HG03439 (cell line): Measurements from ENCODE around the gene TNS3.

ENCODE experiments used
- ATAC-seq: cut with Tn5 transposase; IDR thresholded peaks from one replicate; pipeline ENCODE4 v1.9.1; 2021; ENCODE audit warnings: mild to moderate bottlenecking, moderate library complexity; ENCODE audit not compliant: unreplicated experiment

Gene TNS3

DNA sequence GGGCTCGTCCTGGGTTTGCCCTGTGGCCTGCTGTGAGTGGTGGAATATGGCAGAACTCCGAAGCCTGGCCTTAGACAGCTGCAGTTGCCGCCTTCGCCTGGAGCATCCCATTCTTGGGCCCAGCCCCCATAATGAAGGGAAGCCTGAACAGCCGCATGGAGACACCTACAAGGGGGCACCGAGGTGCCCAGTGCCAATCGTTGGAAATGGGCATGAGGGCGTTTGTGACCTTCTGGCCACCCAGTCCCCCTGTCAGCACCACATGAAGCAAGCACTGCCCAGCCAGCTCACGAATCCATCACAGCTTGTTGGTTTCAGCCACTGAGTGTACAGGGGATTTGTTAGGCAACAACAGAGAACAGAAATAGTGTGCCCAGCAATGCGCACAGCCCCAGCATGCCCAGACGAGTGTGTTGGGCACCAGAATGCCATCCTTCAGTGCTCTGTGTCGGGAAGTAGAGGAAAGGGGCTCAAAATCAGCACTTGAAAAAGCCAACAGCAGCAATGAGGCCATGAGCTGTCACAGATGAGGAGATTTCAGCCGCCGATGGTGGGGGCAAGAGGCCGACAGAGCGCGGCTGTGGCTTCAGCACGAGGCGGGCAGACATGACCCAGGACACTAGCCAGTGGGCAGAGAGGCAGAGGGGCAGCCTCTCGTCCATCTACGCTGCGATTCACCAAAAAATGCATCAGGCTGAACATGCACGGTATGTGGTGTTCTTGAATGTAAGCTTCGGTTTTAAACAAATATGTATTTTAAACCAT lies 91.2 kb downstream of the TNS3 start:
- ATAC-seq, result no peak

DNA sequence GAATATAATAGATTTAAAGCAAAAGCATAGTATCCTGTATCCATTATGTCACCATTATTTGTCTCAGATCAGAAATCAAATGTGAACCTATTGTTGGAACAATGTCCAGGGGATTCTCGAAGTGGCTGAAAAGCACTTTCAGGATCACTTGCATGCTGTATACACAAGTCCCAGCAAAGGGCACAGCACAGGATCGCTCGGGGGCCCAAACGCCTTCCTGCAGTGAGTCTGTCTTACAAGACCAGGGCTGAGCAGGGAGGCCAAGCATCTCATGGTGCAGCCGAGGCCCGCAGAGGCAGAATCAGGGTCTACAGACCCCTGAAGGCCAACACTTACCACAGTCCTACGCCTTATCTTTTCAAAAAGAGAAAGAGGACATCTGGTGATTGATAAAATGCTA lies 92.3 kb downstream of the TNS3 start:
- ATAC-seq, result no peak

DNA sequence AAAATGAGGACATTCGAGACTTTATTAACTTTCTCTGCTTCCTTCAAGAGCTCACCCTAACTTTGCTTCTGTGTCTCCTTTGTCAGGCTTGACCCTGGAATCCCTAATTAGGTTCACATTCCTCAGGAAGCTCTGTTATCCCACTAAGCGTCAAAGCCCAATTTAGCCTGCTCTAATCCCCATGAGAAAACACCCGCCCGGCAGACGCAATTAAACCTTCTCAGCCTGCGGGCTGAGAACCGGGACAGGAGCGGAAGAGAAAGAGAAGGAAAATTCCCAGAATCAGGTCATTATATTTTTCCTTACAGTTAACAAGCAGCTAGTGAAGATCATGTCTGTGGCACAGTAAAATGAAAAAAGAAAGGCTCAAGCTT lies 93.0 kb downstream of the TNS3 start:
- ATAC-seq, result no peak

DNA sequence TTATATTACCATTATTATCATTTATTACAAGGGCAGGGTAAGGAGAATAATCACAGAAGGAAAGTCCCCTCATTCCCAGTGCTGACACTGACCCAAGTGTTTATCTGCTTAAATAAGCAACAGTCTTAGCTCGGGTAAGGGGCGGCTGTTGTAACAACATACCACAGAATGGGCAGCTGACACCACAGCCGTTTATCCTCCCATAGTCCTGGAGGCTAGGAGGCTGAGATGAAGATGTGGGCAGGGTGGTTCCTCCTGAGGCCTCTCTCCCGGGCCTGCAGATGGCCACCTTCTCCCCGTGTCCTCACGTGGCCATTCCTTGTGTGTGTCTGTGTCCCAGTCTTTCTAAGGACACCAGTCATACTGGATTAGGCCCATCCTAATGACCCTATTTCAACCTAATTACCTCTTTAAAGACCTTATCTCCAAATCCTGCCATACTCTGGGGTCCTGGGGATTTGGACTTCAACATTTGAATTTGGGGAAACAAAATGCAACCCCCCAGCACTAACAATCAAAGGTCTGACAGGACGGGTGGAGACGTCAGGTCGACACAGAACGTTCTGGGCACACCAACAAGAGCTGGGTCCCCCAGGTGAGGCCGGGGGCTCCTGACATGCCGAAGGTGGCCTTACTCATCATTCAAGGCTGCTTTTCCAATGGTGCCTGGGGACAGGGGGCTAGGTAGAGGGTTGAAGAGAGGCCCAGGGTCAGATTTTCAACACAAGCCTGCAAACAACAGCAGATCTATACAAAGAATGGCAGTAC lies 93.5 kb downstream of the TNS3 start:
- no peak for ATAC-seq

DNA sequence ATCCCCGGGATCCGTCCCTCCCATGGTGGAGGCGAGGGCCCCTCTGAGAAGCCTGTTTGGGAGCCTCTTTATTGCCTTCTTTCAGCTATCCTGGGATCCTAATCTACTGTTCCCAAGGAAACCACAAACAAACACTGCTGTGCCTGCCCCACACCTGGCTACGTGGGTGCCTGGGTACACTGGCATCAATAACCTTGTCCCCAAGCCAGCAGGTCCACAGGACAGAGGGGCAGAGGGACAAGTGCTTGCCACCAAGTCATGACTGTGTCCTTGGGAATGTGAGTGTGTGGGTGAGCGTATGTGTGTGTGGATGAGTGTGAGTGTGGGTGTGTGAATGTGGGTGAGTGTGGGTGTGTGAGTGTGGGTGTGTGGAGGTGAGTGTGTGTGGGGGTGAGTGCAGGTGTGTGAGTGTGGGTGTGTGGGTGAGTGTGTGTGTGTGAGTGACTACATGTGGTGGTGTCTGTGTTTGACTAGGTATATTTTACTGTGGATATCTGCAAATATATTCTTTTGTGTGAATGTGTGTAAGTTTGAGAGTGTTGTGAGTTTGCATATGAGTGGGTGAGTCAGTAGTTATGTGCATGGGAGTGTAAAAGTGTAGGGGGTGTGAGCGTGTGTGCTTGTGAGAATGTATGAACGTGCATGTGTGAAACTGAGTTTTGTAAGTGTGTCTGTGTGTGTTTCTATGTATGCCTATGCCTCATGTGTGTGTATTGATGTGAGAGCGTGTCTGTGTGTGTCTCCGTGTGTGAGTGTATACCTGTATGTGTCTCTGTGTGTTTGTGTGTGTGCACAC lies 96.1 kb downstream of the TNS3 start:
- no peak for ATAC-seq

DNA sequence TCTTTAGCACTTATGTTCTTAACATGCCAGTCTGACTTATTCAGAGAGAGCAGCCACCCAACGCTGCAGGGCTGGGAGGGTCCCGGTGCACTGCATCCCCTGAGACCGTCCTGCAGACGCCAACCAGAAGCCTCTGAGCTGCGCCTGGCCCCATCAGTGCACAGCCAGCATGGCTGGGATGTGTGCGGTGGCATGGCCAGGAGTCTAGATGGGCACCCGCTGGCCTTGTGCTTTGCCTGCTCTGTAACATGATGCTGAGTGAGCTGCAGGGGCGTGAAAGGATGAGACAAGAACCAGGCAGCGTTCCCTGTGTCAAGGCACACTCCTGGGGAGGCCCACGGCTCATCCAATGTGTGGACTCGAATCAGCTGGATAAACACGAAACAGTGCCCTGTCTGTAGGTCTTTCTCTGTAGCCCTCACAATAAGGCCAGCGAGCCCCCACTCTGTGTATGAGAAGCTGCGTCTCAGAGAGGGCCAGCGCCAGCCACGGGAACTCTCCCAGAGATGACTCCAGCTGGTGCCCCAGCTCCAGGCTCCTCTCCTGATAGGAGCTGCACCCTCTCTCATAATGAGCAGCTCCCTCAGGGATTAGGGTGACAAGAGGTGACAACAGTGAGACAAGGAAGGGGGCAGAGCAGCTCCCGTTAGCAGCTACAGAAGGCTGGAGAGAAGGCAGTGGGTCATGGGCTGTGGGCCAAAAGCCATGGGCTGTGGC lies 96.8 kb downstream of the TNS3 start:
- no peak for ATAC-seq

DNA sequence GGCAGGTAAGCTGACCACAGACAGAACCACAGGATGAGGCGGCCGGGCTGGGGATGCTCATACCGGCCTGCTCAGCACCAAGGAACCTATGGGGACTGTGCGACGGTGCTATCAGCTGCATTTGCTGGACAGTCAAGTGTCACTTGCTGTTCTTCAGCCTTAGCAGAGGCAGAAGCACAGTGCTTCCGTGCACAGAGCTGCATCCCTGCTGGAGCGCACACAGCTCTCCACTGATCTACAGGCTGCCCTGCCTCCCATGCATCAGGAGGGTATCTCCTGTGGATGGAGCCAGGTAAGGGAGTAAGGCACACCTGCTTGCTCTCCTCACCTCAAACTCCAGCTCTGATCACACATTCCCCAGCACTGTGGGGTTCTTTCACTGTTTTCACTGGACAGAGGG lies 97.5 kb downstream of the TNS3 start:
- ATAC-seq, result no peak

DNA sequence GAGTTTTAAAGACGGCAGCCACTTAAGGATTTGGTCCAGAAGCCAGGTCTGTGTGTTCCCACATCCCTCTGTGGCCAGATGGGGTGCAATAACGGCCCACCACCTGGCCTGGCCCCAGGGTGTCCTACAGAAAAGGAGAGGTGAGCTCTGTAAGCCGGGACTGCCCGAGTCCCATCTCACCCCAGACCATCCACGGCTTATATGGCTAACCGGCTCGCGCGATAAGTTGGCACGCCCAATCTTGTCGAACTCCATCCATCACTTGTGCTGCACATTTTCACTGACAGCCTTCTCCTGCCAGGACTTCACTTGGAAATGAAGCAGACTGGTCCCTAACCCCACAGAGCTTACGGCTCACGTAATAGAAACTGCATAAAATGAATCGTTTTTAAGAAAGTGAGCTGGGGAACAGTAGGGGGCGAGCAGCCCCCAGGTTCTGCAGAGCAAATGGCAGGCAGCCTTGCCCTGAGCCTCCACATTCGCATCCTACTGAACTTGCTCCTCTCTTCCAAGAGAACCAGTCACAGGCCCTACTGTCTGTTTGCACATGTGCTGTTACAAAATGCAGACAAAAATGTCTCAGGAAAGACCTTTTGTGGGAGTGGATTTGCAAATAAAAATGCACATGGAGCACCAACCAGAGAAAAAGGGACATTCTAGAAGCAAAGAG lies 98.2 kb downstream of the TNS3 start:
- ATAC-seq, result no peak

DNA sequence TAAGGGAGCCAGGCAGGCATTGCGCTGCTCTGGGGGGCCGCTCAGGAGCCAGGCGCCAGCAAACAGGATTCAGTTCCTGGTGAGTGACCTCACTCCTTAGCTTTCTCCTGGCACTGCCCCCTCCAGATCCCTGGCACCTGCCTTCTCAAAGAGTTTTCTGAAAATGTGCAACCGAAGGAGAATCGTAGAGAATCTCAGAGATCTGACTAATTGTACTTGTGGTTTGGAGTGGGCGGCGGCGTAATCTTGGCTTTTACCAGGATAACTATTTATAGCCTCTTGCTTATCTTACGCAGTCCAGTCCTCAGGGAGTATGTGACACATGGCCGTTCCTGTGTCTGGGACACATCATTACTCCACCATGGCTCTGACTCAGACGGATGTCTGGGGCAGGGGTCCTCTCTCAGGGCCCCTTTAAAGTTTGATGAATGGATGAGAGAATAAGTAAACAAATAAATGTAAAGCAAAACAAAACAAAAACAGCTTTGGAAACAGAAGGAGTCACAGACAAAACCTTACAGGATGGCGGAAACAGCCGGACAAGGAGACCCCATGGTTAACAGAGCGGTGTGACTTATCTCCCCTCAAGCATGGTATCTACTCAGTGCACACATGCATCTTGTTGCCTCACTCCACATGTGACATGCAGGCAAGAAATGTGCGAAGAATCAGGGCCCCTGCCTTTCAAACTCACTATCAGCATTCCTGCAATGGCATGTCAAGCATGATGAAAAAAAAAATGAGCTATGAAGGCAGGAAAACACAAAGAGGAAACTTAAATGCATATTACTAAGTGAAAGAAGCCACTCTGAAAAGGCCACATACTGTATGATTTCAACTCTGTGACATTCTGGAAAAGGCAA lies 99.7 kb downstream of the TNS3 start:
- ATAC-seq, result no peak

DNA sequence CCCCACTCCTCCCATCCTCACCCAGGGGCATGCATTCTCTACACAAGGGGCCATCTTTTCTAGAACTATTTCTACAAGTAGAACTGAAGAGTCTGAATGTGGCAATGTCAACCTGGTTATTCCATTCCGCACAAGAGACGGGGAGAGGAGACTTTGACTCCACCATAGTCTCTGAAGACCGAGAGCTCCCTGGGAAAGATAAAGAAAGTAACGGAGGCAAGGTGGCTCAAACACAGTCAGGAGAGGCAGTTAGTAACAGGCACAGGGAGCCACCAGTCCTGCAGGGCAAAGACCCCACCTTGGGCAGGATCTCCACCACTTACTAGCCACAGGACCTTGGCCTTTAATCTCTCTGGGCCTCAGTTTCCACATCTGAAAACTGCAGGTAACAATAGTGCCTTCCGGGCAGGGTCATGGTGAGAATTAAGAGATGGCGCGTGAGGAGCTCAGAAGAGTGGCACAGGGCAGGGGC lies 100.3 kb downstream of the TNS3 start:
- no peak for ATAC-seq

DNA sequence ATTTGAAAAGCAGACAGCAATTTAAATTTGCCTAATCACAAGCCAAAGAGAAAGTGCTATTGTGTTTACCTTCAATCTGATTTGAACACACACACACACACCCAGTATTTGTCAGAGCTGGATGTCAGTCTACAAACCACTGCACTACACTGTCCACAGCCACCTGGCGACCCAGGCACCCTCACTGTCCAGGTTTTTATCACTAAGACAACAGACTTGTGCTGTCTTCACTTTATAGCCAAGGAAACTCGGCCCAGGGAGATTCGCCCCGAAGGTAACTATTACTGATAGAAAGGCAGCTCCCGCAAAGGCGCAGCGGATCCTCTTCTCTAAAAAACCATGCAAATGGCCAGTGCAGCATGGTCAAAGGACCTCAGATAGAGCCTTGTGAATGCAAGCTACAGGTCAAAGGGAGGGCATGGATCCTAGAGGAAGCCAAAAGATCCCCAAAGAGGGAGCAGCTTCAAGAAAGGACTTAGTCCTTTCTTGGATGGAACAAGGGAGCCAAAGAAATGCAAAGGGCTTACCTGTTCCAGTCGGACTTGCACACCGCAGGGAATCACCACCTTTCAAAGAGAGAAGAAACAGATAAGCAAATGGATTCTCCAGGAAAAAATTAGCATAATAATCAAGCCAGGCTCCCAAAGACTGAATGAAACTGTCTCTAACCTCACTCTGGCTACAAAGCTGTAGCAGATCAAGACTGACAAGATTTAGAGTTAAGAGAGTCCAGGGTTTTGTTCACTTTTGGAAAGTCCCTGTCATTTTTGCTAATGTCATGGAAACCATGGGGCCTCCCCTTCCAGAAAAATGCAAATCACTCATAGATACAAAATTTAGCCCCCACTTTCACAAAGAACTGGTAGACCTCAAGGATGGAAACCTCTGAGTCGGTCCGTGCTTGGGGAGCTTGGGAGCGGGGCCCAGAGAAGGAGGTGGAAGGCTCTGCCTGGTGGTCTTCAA lies 101.1 kb downstream of the TNS3 start:
- peak; percentile 59 for ATAC-seq

DNA sequence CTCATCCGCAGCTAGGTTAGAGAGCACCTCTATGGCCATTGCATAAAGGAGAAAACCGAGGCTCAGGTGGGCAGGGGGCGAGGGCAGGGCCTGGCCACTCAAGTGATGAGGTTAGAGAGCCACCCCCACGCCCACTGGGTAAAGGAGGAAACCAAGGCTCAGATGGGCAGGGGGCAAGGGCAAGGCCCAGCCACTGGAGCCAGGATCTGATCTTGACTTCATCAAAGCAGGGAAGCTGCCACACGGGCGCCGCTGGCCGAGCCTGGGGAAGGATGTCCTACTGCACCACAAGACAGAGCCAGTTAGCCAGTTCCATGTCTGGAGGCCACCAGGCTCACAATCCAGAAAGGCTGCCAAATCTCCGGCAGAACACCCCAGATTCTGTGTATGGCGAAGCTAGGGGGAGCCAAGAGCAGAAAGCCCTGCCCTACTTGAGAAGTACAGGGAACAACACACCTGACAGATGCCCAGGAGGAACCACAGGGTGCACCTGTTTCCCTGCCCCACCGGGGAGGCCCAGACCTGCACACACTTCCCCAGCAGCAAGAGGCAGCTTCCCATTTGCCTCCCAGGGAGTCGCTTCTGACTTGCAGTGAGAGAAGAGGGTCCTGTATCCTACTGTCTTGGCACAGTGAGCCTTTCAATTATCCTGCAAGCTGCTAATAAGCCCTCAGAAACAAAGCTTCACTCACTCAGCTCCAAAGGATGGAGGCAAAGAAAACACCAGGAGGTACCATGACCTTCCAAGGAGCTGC lies 101.9 kb downstream of the TNS3 start:
- no peak for ATAC-seq

DNA sequence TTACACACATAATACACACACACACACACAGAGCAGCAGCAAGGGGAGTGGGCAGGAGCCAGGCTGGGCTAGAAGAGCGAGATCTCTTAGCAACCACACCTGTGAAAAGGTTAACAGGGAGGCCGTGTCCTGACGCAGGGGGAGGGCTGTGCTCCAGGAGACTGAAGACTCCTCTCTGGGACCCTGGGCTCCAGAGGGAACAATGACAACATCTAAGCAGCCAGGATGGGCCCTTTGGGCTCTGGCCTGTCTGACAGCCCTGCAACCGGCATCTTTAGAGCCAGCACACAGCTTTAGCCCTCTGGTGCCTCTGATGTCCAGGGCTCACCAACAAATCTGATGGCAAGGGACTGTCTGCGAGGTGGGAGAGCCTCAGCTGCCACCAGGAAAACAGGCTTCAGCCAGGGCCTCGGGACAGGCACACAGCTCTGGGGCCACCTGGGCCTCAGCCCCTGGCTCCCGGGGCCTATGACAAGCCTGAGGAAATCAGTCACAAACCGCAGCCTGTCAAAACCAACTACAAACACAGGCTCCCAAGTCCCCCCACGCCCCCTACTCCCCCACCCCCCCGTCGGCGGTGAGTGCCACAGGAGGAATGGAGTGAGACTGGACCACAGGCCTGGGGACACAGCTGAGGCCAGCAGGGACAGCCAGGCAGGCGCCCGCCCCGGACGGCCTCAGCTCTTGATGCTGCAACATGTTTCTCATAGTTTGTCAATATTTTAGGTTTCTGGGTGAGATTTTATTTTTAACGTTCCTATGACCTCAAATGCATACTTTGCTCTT lies 102.8 kb downstream of the TNS3 start:
- no peak for ATAC-seq

DNA sequence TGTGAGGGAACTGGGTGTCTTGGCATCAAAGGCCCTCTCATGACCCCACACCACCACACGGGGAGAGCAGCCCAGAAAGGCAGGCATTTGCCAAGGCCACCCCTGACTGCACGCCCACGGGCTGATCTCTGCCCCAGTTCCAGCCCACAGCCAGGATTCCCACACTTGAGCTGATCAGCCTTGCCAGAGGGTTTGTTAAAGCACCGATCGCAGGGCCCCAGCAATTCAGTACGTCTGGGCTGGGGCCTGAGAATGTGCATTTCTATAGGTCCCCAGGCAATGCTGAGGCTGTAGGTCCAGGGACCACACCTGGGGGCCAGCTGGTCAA lies 103.9 kb downstream of the TNS3 start:
- ATAC-seq, result no peak

DNA sequence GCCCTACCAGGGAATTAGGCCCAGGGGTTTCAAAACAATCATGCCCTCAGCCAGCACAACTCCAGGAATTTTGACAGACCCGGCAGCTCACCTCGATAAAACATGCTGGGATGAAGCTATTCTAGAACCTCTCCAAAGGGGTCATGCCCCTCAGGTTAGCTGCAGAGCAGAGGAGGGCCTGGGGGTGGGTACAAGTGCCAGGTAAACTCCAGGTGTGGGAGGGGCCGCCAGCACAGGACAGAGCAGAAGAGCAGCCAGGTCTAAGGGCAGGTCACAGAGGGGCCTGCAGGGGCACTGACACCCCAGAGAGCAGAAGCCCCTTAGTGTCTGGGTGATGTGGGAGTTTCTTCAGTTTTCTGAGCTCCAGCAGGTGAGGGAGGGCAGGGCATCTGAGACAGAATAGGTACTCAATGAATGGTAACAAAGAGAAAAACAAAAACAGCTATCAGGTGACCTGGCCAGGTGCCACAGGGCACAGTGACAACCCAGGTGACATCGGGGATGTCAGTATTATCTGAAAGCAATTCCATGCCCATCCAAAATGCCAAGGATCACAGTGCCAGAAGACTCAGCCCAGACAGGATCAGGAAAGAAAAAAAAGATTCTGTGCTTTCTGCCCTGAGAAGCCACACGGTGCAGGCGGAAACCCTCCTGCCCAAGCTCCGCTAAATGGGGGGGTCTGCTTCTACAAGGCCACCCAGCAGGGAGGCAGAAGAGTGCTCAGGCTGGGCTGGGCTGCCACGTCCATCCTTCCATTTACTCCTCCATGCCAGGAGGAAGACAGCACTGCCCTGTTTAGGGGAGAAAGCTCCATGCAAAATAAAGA lies 104.5 kb downstream of the TNS3 start:
- no peak for ATAC-seq

DNA sequence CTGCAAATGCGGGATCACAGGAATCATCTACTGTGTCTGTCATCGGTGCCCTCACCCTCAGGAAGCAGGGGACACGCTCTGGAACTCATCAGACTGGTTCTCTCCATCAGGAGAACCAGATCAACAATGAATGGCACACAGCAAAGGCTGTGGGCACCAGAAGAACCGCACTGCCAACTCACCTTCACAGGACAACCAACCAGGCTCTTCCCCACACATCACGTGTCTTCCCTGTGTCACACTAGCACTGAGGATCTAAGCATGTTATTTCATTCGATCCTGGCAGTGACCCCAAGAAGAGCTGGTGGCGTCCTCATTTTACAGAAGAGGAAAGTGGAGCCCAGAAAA lies 106.1 kb downstream of the TNS3 start:
- no peak for ATAC-seq
